CD4-positive, alpha-beta T cell treated with Interferon alpha-2 for 1 hour (primary cell): Measurements from ENCODE around the gene FBXO47.
A peak's percentile ranks its signal among the peaks of the same experiment; 100 is the strongest.
"Not testable (repeated sequence)": the region's sequence is repeated elsewhere in the genome, so short reads cannot be mapped to it uniquely, and the experiment has no call there.

Experiments used
- DNase-seq, 2 donors: peaks; one replicate each; pipeline ENCODE4 v3.0.0-alpha.2; 2020 to 2022

The FBXO47 gene

GRCh38 chr17:38978180-38978579 lies 11.0 kb upstream of the FBXO47 start:
- no peak for DNase-seq

DNA sequence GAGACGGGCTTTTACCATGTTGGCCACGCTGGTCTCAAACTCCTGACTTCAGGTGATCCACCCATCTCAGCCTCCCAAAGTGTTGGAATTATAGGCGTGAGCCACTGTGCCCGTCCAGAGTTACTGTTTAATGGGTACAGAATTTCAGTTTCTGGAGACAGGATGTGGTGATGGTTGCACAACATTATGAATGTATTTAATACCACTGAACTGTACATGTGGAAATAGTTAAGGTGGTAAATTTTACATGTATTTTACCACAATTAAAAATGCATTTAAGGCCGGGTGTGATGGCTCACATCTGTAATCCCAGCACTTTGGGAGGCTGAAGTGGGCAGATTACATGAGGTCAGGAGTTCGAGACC lies 9.0 kb upstream of the FBXO47 start:
- DNase-seq: peak in 1 of 2 donors; percentile 20

GRCh38 chr17:38970804-38971203 lies 3.6 kb upstream of the FBXO47 start:
- DNase-seq: no peak

DNA sequence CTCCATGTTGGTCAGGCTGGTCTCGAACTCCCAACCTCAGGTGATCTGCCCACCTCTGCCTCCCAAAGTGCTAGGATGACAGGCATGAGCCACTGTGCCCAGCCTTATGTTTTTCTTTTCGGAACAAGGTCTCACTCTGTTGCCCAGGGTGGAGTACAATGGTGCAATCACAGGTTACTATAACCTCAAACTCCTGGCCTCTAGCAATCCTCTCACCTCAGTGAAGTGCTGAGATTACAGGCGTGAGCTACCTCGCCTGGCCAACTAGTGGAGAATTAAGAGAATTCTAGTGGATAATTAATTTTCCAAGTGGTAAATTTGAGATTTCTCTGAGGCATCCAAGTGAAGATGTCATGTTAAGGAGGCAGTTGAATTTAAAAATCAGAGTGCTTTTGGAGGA lies 2.9 kb upstream of the FBXO47 start:
- no peak for DNase-seq

- no peak for DNase-seq
These were observed 2.1 kb upstream of the FBXO47 start for GRCh38 chr17:38969281-38969680.

GRCh38 chr17:38961413-38961812 lies 5.8 kb downstream of the FBXO47 start:
- no peak for DNase-seq

GRCh38 chr17:38960402-38960801 lies 6.8 kb downstream of the FBXO47 start:
- DNase-seq: peak in 1 of 2 donors; percentile 18

- no peak for DNase-seq
These were observed 7.7 kb downstream of the FBXO47 start for GRCh38 chr17:38959508-38959907.

- no peak for DNase-seq
These were observed 8.4 kb downstream of the FBXO47 start for GRCh38 chr17:38958756-38959155.

GRCh38 chr17:38958326-38958725 lies 8.9 kb downstream of the FBXO47 start:
- no peak for DNase-seq

GRCh38 chr17:38953800-38954199 lies 13.4 kb downstream of the FBXO47 start:
- not testable (repeated sequence) for DNase-seq

- no peak for DNase-seq
These were observed 20.0 kb downstream of the FBXO47 start for GRCh38 chr17:38947189-38947588.

DNA sequence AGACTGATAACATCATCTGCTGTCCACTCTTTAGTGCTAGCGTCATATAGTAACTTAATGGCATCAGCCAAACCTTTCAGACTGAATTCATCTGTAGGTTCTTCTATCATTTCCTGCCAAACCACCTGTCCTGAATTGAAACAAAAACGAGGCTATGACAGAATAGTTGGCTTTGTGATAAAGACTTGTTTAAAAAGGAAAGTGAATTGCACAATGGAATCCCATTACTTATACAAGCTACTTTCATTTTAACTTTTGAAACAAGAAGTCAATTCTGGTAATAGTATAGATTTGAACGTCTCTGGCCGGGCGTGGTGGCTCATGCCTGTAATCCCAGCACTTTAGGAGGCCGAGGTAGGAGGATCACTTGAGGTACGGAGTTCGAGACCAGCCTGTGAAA lies 23.6 kb downstream of the FBXO47 start:
- no peak for DNase-seq

DNA sequence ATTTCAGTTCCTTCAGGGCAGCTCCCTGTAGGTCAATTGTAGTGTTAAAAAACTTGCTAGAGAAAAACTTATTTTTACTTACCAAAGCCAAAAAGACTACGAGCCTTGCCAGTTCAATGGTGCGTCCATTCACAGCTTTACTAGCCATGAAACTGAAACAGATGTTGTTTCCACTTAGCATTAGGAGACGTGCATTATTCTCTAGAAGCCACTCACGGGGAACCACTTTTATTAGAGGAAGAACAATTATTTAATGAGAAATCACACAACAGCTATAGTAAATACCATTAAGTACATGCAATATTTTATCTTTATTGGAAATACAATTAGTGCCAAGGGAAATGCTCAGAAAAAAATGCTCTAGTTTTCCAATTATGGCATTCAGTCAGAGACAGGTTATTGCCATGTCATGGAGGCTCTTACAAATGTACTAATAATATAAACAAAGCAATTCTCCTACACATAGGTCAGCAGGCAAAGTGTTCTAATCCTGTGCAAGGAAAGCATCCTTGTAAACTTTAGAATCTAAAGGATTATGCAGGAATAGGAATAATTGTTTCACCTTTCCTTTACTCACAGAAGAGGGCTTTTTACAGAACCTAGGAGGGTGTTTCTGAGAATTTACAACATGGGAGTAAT lies 24.4 kb downstream of the FBXO47 start:
- no peak for DNase-seq

DNA sequence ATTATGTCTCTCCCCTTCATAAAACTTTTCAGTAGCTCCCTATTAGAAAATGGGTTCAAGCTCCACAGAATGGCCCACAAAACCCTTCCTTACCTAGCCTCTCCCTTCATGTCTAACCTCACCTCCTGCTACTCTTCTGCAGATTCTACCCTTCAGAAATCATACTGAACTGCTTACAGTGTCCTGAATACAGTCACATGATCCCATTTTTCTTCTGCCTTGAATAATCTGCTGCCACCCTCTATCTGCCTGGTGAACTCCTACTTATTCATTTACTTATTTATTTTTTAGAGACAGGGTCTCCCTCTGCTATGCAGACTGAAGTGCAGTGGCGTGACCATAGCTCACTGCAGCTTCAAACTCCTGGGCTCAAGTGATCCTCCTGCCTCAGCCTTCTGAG lies 26.8 kb downstream of the FBXO47 start:
- DNase-seq: no peak

DNA sequence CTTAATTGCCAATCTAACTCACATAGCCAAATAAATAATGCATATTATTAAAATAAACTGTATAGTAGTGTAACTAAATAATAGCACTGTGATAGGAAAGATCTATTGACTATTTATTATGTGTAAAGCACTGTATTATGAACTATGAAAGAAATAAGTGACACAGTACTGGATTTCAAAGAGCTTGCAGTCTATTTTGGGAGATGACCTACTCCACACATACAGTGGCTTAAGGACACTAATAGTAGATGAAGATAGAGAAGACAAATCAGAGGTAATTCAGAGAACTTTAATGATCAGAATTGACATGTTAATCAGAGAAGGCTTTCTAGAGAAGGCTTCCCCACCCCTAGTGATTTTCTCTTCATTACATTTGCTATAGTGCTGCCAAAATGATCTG lies 27.2 kb downstream of the FBXO47 start:
- no peak for DNase-seq

DNA sequence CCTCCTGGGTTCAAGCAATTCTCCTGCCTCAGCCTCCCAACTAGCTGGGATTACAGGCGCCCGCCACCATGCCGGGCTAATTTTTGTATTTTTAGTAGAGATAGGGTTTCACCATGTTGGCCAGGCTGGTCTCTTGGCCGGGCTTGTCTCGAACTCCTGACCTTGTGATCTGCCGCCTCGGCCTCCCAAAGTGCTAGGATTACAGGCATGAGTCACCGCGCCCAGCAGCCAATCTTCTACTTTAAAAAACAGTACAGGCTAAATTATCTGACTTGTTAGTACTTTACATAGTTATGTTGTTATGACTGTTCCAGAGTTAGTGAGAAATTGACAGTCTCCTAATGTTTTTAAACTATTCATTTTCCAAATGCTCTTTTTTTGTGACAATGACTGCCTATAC lies 33.2 kb downstream of the FBXO47 start:
- DNase-seq: not testable (repeated sequence)

- DNase-seq: not testable (repeated sequence)
These were observed 36.4 kb downstream of the FBXO47 start for GRCh38 chr17:38930782-38931181.

- DNase-seq: no peak
These were observed 40.7 kb downstream of the FBXO47 start for GRCh38 chr17:38926293-38927070.

- DNase-seq: peak; percentile 49 to 51
These were observed 41.8 kb downstream of the FBXO47 start, which contains the start of gene LASP1NB for GRCh38 chr17:38925263-38925995. Gene LASP1NB, plus strand, starts transcription at chr17:38925614.

DNA sequence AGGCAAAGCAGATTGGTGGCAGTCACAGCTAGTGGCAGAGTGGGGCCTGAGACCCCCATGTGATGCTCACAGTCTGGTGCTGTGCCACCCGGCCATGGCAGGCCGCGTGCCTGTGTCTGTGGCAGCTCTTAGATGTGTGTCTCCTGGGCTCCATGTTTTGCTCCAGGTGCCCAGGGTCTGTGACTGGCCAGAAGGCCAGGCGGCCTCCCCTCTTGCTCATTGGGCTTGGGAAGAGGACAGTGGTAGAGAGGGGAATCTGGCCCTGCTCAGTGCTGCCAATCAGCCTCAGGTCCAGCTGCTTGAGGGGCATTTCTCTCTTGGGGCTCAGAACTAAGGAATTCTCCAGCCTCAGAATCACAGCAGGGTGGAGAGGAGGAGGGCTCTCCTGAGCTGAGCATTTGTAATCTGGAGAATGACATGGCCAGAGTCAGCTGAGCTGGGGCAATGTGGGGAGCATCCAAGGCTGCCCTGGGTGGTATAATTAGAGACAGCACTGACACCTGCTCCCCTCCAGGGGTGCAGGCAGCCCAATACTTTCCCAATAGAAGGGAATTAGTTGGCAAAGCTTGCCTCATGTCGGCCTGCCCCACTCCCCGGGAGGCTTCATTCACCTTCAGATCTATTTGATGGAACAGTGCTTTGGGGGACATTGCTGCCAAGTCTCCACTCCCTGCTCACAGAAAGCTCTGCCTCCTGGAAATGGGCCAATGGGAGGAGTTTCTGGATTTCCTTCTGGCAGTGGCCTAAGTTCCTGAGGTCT lies 44.5 kb downstream of the FBXO47 start:
- no peak for DNase-seq

GRCh38 chr17:38921756-38922411 lies 45.3 kb downstream of the FBXO47 start:
- DNase-seq: no peak
